ENCODE results near the gene NDUFS6.

NDUFS6 gene

GRCh38 chr5:1800472-1801221, 560 bp upstream of the NDUFS6 start (continued):
- no peak for TF ChIP-seq ZNF692 (tag by site-specific recombination; IDR thresholded peaks at IDR 0.05)
- TF ChIP-seq ZNF416 (tag by site-specific recombination; IDR thresholded peaks at IDR 0.05), result no peak
- TF ChIP-seq ZNF214 (tag by site-specific recombination; IDR thresholded peaks at IDR 0.05; ENCODE audit: borderline replicate concordance), result no peak
- TF ChIP-seq PRDM2 (tag by site-specific recombination; IDR thresholded peaks at IDR 0.05; ENCODE audit: borderline replicate concordance), result no peak
- TF ChIP-seq ZNF155 (tag by site-specific recombination; IDR thresholded peaks at IDR 0.05), result no peak
- TF ChIP-seq ZNF391 (tag by site-specific recombination; IDR thresholded peaks at IDR 0.05; ENCODE audit: borderline replicate concordance, low read depth), result no peak
- TF ChIP-seq ZNF639 (tag by site-specific recombination; IDR thresholded peaks at IDR 0.05), result no peak
- no peak for TF ChIP-seq ZNF518A (tag by site-specific recombination; conservative IDR thresholded peaks at IDR 0.05; ENCODE audit: low read depth)
- TF ChIP-seq KLF9 (tag by site-specific recombination; IDR thresholded peaks at IDR 0.05; ENCODE audit: low read depth), result no peak
- TF ChIP-seq ZNF121 (tag by site-specific recombination; IDR thresholded peaks at IDR 0.05), result no peak
- TF ChIP-seq ZNF488 (tag by site-specific recombination; IDR thresholded peaks at IDR 0.05), result no peak
- peak; percentile 14; the same call in 1 of the 2 replicates for TF ChIP-seq ZNF341 (tag by site-specific recombination; IDR thresholded peaks at IDR 0.05; ENCODE audit: low read depth)
- TF ChIP-seq ZSCAN5A (tag by site-specific recombination; IDR thresholded peaks at IDR 0.05), result no peak
- TF ChIP-seq ZNF302 (tag by site-specific recombination; IDR thresholded peaks at IDR 0.05; ENCODE audit: low read depth), result no peak
- TF ChIP-seq ZNF26 (tag by site-specific recombination; IDR thresholded peaks at IDR 0.05), result no peak
- TF ChIP-seq ZSCAN16 (tag by site-specific recombination; IDR thresholded peaks at IDR 0.05), result peak; percentile 93
- no peak for TF ChIP-seq ZNF571 (tag by site-specific recombination; IDR thresholded peaks at IDR 0.05)
- TF ChIP-seq ZNF433 (tag by site-specific recombination; IDR thresholded peaks at IDR 0.05; ENCODE audit: low read depth), result no peak
- no peak for TF ChIP-seq ZNF664 (tag by site-specific recombination; IDR thresholded peaks at IDR 0.05)
- TF ChIP-seq ZNF394 (tag by site-specific recombination; IDR thresholded peaks at IDR 0.05; ENCODE audit: borderline replicate concordance), result 0 out of 2 replicates have a peak, but pooled peaks have one; percentile 4
